Thyroid gland (tissue), 4 donors: Measurements from ENCODE around the gene KRT20. TPM values are rescaled to one million over a fixed set of nuclear protein-coding genes. Genes with fewer than 3 reads are reported as not detected.

ENCODE experiments used
- DNase-seq, 2 donors: peaks; one replicate each; pipeline ENCODE4 v3.0.0-alpha.2; 2019
- H3K27ac ChIP-seq, 3 donors: fragments of 200-600 bp; sonication (generic); 1 replicate in 2 of 3; 2 replicates in 1 of 3; pipeline ENCODE4 v1.5.1; 2016 to 2019; ENCODE audit warnings: mild to moderate bottlenecking in 1 of 3, moderate library complexity in 1 of 3
- H3K27me3 ChIP-seq: fragments of 200-600 bp; sonication (generic); one replicate; pipeline ENCODE4 v1.5.1; 2019
- H3K36me3 ChIP-seq, 2 donors: fragments of 200-600 bp; sonication (generic); one replicate each; pipeline ENCODE4 v1.5.1; 2016 to 2019
- H3K4me1 ChIP-seq, 2 donors: fragments of 200-600 bp; sonication (generic); one replicate each; pipeline ENCODE4 v1.5.1; 2017 to 2019
- H3K4me3 ChIP-seq, 3 donors: fragments of 200-600 bp; sonication (generic); replicated peaks in 1 of 3; 1 replicate in 2 of 3; 2 replicates in 1 of 3; pipeline ENCODE4 v1.5.1; 2016; ENCODE audit warnings: mild to moderate bottlenecking in 1 of 3
- H3K9me3 ChIP-seq: fragments of 200-600 bp; sonication (generic); one replicate; pipeline ENCODE4 v1.5.1; 2017
- CTCF ChIP-seq, 6 experiments: fragments of 200-600 bp in 3 of 6; fragments of 450-650 bp in 3 of 6; sonication (generic) in 3 of 6; IDR thresholded peaks; one replicate each; pipeline ENCODE4 v1.5.1; 2016 to 2019; ENCODE audit warnings: antibody characterized with exemption in 6 of 6, mild to moderate bottlenecking in 2 of 6, inconsistent platforms in 1 of 6, moderate library complexity in 1 of 6
- POLR2A ChIP-seq, 2 donors: fragments of 450-650 bp; IDR thresholded peaks; one replicate each; pipeline ENCODE4 v1.6.1; 2017; ENCODE audit warnings: antibody characterized with exemption in 2 of 2, mild to moderate bottlenecking in 2 of 2, moderate library complexity in 1 of 2
- WGBS, 2 donors: methylation state at CpG; one replicate each; pipeline ENCODE4 v1.1.5; 2017; 5-methylcytosine and 5-hydroxymethylcytosine counted together
- intact Hi-C: fragments of 100-400 bp; cut with DNase I; formaldehyde crosslinking; loops from one replicate; pipeline ENCODE4 v1.15.1; 2023
- total RNA-seq, 4 donors: library from RNA; depleted of rRNA; stranded (reverse); fragments of >200 nt; gene quantifications; one replicate each; pipeline ENCODE4 v1.2.3, GENCODE V29; 2016

The KRT20 gene
- total RNA-seq, 4 donors from 2014 or later, result not detected

- H3K27me3 ChIP-seq, result no peaks in the 10 kb centered on the region
- intact Hi-C loops, result no loop called here
- DNase-seq, result peak in 1 of 2 donors; percentile 2
- no peak for TF ChIP-seq CTCF (IDR thresholded peaks at IDR 0.05)
- no peak for TF ChIP-seq POLR2A (IDR thresholded peaks at IDR 0.05)
- H3K4me3 ChIP-seq, result no peak overlapping the region
- 53 to 55% methylated on average over 4 of the region's 4 CpGs for WGBS, 2 donors
- no peaks in the 10 kb centered on the region for H3K9me3 ChIP-seq
- H3K36me3 ChIP-seq, result no peaks in the 10 kb centered on the region
- peak overlapping the region; percentile 8 to 72 (median 57) for H3K27ac ChIP-seq
- peaks cover 11% of the 10 kb centered on the region in 2 donors for H3K4me1 ChIP-seq
These were observed 56.5 kb downstream of the KRT20 start for GRCh38 chr17:40828454-40829044.

- Histone ChIP-seq H3K27ac (peak overlapping the region in 2 of 3 donors; percentile 57 to 72), H3K4me1 (peaks cover 11% of the 10 kb centered on the region in 2 donors), H3K36me3 (no peaks in the 10 kb centered on the region), H3K4me3 (no peak overlapping the region), H3K9me3 (no peaks in the 10 kb centered on the region), H3K27me3 (no peaks in the 10 kb centered on the region)
- 59 to 63% methylated on average over 7 of the region's 7 CpGs for WGBS, 2 donors
- no peak for DNase-seq
- TF ChIP-seq CTCF (IDR thresholded peaks at IDR 0.05) (no peak), POLR2A (IDR thresholded peaks at IDR 0.05) (no peak)
- intact Hi-C loops, result no loop called here
These were observed 57.1 kb downstream of the KRT20 start for GRCh38 chr17:40827746-40828453.

Other genes starting within 250 kb of the KRT20 start
- 100 to 1,000 TPM in 3 of 4 donors, 10 to 100 TPM in 1; 82.1 to 125 (median 108) TPM for gene SMARCE1, start 237.4 kb downstream of the KRT20 start, total RNA-seq
- gene KRT222, start 220.1 kb downstream of the KRT20 start, total RNA-seq, result 1 to 10 TPM in 3 of 4 donors, under 1 TPM in 1; 0.50 to 5.7 (median 2.3) TPM
- gene KRT24, start 181.5 kb downstream of the KRT20 start, total RNA-seq, result not detected
- gene KRT25, start 129.9 kb downstream of the KRT20 start, total RNA-seq, result not detected
- not detected for gene KRT26, start 113.0 kb downstream of the KRT20 start, total RNA-seq
- not detected for gene KRT27, start 102.7 kb downstream of the KRT20 start, total RNA-seq
- not detected for gene KRT28, start 85.3 kb downstream of the KRT20 start, total RNA-seq
- 10 to 100 TPM in 2 of 4 donors, 1 to 10 TPM in 2; 1.3 to 10.8 (median 8.8) TPM for gene KRT10, start 62.6 kb downstream of the KRT20 start, total RNA-seq
- gene KRT12, start 18.0 kb downstream of the KRT20 start, total RNA-seq, result not detected
- 1 to 10 TPM in 1 of 4 donors, not detected in 3; 4.6 TPM for gene KRT23, start 52.4 kb upstream of the KRT20 start, total RNA-seq
- gene KRT39, start 81.7 kb upstream of the KRT20 start, total RNA-seq, result not detected
- gene KRT40, start 99.1 kb upstream of the KRT20 start, total RNA-seq, result not detected
- gene KRTAP3-3, start 108.9 kb upstream of the KRT20 start, total RNA-seq, result not detected
- gene KRTAP3-2, start 114.7 kb upstream of the KRT20 start, total RNA-seq, result not detected
- gene KRTAP3-1, start 123.9 kb upstream of the KRT20 start, total RNA-seq, result not detected
- not detected for gene KRTAP1-5, start 142.0 kb upstream of the KRT20 start, total RNA-seq
- gene KRTAP1-4, start 145.0 kb upstream of the KRT20 start, total RNA-seq, result not detected
- not detected for gene KRTAP1-3, start 149.6 kb upstream of the KRT20 start, total RNA-seq
- gene KRTAP1-1, start 156.2 kb upstream of the KRT20 start, total RNA-seq, result not detected
- gene KRTAP2-1, start 162.1 kb upstream of the KRT20 start, total RNA-seq, result not detected
- gene KRTAP2-2, start 170.0 kb upstream of the KRT20 start, total RNA-seq, result not detected
- gene KRTAP2-3, start 174.9 kb upstream of the KRT20 start, total RNA-seq, result not detected
- gene KRTAP2-4, start 180.6 kb upstream of the KRT20 start, total RNA-seq, result not detected
- gene KRTAP4-7, start 198.9 kb upstream of the KRT20 start, total RNA-seq, result not detected
- not detected for gene KRTAP4-8, start 212.9 kb upstream of the KRT20 start, total RNA-seq
- not detected for gene KRTAP4-16, start 217.0 kb upstream of the KRT20 start, total RNA-seq
- gene KRTAP4-9, start 220.1 kb upstream of the KRT20 start, total RNA-seq, result not detected
- gene KRTAP4-11, start 233.1 kb upstream of the KRT20 start, total RNA-seq, result not detected
- gene KRTAP4-12, start 238.9 kb upstream of the KRT20 start, total RNA-seq, result not detected